IMR-90 (cell line): ENCODE results near the gene TIMM50.

ENCODE experiments used
- CTCF ChIP-seq: conservative IDR thresholded peaks from 2 replicates; pipeline ENCODE4 v1.5.1; 2012; ENCODE audit warnings: mild to moderate bottlenecking, low read depth, low read length, improper control_type of control experiment
- FOS ChIP-seq: fragments of 150-350 bp; IDR thresholded peaks from 2 replicates; pipeline ENCODE4 v1.6.1; 2016; ENCODE audit warnings: low read depth, low read length
- MXI1 ChIP-seq: IDR thresholded peaks from 2 replicates; pipeline ENCODE4 v1.6.1; 2012; ENCODE audit warnings: low read depth, mild to moderate bottlenecking, low read length, moderate library complexity, borderline replicate concordance
- NFE2L2 ChIP-seq: fragments of 150-350 bp; IDR thresholded peaks from 2 replicates; pipeline ENCODE4 v1.6.1; 2016; ENCODE audit warnings: low read depth, mild to moderate bottlenecking, low read length
- POLR2A ChIP-seq: IDR thresholded peaks from 2 replicates; pipeline ENCODE4 v1.6.1; 2012; ENCODE audit warnings: mild to moderate bottlenecking, low read depth, low read length
- RFX5 ChIP-seq: IDR thresholded peaks from 2 replicates; pipeline ENCODE4 v1.8.0; 2012; ENCODE audit warnings: low read depth, mild to moderate bottlenecking, low read length, moderate library complexity
- SMC3 ChIP-seq: fragments of 150-350 bp; IDR thresholded peaks from 2 replicates; pipeline ENCODE4 v1.6.1; 2016; ENCODE audit warnings: low read depth, mild to moderate bottlenecking, antibody characterized with exemption, low read length, moderate library complexity

GRCh38 chr19:39481676-39482075, 1.0 kb downstream of the TIMM50 start:
- TF ChIP-seq CTCF (no peak), FOS (no peak), RFX5 (no peak), SMC3 (no peak), POLR2A (no peak), MXI1 (no peak), NFE2L2 (no peak)
